Panc1 (cell line): ENCODE results near the gene ADCY1. TPM values are rescaled to one million over a fixed set of nuclear protein-coding genes. Genes with fewer than 3 reads are reported as not detected.

Experiments
- ATAC-seq: fragments of 200-7000 bp; cut with Tn5 transposase; 2 replicates; pipeline ENCODE4 v1.9.1; 2020; ENCODE audit warnings: mild to moderate bottlenecking, moderate library complexity
- BruUV-seq: library from RNA; stranded (reverse); fragments of 400-500 nt; replicated peaks from 2 replicates; lab custom pipeline; 2021; lab: Mats Ljungman, UMichigan
- CTCF ChIA-PET: fragments of 300-600 bp; sonication (Branson Sonifier 250); formaldehyde crosslinking; loops from one replicate; lab custom pipeline; 2022; ENCODE audit warnings: antibody characterized with exemption; lab: Charles Lee
- POLR2A ChIA-PET: fragments of 300-600 bp; sonication (Branson Sonifier 250); formaldehyde crosslinking; loops from one replicate; lab custom pipeline; 2022; ENCODE audit warnings: antibody characterized with exemption; lab: Charles Lee
- DNase-seq: peaks from one replicate; pipeline ENCODE4 v3.0.0-alpha.2; 2010; ENCODE audit warnings: low read depth, low spot score
- H3K27ac ChIP-seq: 2 replicates; pipeline ENCODE4 v1.5.1; 2011; ENCODE audit warnings: mild to moderate bottlenecking, low read length, inconsistent platforms
- H3K27me3 ChIP-seq: fragments of 200-500 bp; sonication (Bioruptor generic); 2 replicates; pipeline ENCODE4 v1.6.0; 2014; ENCODE audit warnings: low read length, inconsistent platforms; ENCODE audit not compliant: control insufficient read depth, insufficient read depth
- H3K36me3 ChIP-seq: fragments of 200-500 bp; sonication (Bioruptor generic); 2 replicates; pipeline ENCODE4 v1.5.1; 2014; ENCODE audit warnings: inconsistent platforms, mild to moderate bottlenecking, low read length, moderate library complexity; ENCODE audit not compliant: control insufficient read depth, insufficient read depth
- H3K4me1 ChIP-seq: 2 replicates; pipeline ENCODE4 v1.5.1; 2011; ENCODE audit warnings: inconsistent platforms, mild to moderate bottlenecking, low read length, moderate library complexity; ENCODE audit not compliant: control insufficient read depth, insufficient read depth
- H3K4me3 ChIP-seq, 2 experiments: 2 replicates each; pipeline ENCODE4 v1.5.1; 2011 to 2012; ENCODE audit warnings: low read depth in 2 of 2, low read length in 2 of 2, mild to moderate bottlenecking in 2 of 2, inconsistent platforms in 1 of 2, moderate library complexity in 1 of 2
- H3K9me3 ChIP-seq: fragments of 200-500 bp; sonication (Bioruptor generic); 2 replicates; pipeline ENCODE4 v1.5.1; 2014; ENCODE audit warnings: low read depth, mild to moderate bottlenecking, inconsistent platforms, low read length, moderate library complexity; ENCODE audit not compliant: control insufficient read depth, insufficient read depth
- CTCF ChIP-seq: fragments of 450-650 bp; IDR thresholded peaks from 2 replicates; pipeline ENCODE4 v1.5.1; 2017; ENCODE audit warnings: mild to moderate bottlenecking
- POLR2AphosphoS5 ChIP-seq: IDR thresholded peaks from 2 replicates; pipeline ENCODE4 v1.6.1; 2012; ENCODE audit warnings: mild to moderate bottlenecking, low read depth, low read length, moderate library complexity
- REST ChIP-seq, 2 experiments: IDR thresholded peaks; 2 replicates each; pipeline ENCODE4 v1.6.1; 2011 to 2012; ENCODE audit warnings: low read depth in 2 of 2, control low read depth in 1 of 2, low read length in 1 of 2, mild to moderate bottlenecking in 1 of 2, moderate library complexity in 1 of 2; ENCODE audit not compliant: insufficient read depth in 1 of 2
- SIN3A ChIP-seq: IDR thresholded peaks from 2 replicates; pipeline ENCODE4 v1.6.1; 2012; ENCODE audit warnings: low read depth, mild to moderate bottlenecking, low read length, moderate library complexity, borderline replicate concordance; ENCODE audit not compliant: insufficient read depth
- TCF7L2 ChIP-seq: IDR thresholded peaks from 2 replicates; pipeline ENCODE4 v1.6.1; 2011; ENCODE audit warnings: mild to moderate bottlenecking, low read depth, low read length, inconsistent platforms
- in situ Hi-C: cut with HindIII; loops from 2 replicates; pipeline ENCODE4 v1.10.0; 2016; ENCODE audit warnings: low sequenced_read_pairs, low pct_unique_long_range_greater_than_20kb
- intact Hi-C: fragments of 100-400 bp; cut with micrococcal nuclease; formaldehyde crosslinking; loops from one replicate; pipeline ENCODE4 v1.10.0; 2022; ENCODE audit not compliant: unreplicated experiment
- total RNA-seq: library from RNA; stranded (reverse); gene quantifications from one replicate; pipeline ENCODE4 v1.2.1, GENCODE V29; 2021; ENCODE audit not compliant: unreplicated experiment

The ADCY1 gene
- total RNA-seq, 1 experiment from 2014 or later: 2.1 TPM

DNA sequence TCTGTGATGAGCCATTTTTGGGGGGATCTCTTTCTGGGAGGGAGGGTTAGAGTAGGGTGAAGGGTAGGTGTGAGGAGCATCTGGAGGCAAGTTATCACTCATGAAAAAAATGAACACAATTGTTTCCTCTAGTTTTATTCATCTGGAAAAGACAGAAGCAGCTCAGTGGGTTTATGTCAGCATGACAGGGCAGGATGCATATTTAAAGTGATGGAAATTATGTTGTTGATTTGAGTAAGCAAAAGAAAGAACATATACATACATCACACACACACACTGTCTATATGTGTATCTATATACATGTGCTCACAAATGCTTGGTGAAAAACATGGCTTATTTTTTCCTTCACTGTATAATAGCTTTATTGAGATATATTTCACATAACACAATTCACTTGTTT is 114.2 kb downstream of the ADCY1 start:
- H3K27ac ChIP-seq: no peak overlapping the region
- in situ Hi-C loops (no loop called here), intact Hi-C loops (no loop called here)
- no peaks in the 10 kb centered on the region for H3K36me3 ChIP-seq
- peaks cover 5% of the 10 kb centered on the region for H3K27me3 ChIP-seq
- TF ChIP-seq POLR2AphosphoS5: no peak
- TF ChIP-seq TCF7L2: no peak
- no peak for TF ChIP-seq CTCF
- no peak for TF ChIP-seq SIN3A
- TF ChIP-seq REST (IDR thresholded peaks at IDR 0.05; ENCODE audit: insufficient read depth in 1 of 2, low read depth in 2 of 2, low read length in 1 of 2): no peak
- ATAC-seq (no peak), DNase-seq (no peak)
- CTCF ChIA-PET: no interaction called here
- no peak overlapping the region for H3K4me3 ChIP-seq
- POLR2A ChIA-PET: no interaction called here
- H3K4me1 ChIP-seq: no peaks in the 10 kb centered on the region
- no peaks in the 10 kb centered on the region for H3K9me3 ChIP-seq
- no TSS peak for BruUV-seq

- TF ChIP-seq POLR2AphosphoS5: no peak
- TF ChIP-seq REST (IDR thresholded peaks at IDR 0.05; ENCODE audit: insufficient read depth in 1 of 2, low read depth in 2 of 2, low read length in 1 of 2): no peak
- no peak for TF ChIP-seq CTCF
- TF ChIP-seq SIN3A: no peak
- no peak for TF ChIP-seq TCF7L2
- CTCF ChIA-PET: no interaction called here
- Histone ChIP-seq H3K27ac (no peak overlapping the region), H3K27me3 (peaks cover 5% of the 10 kb centered on the region), H3K9me3 (no peaks in the 10 kb centered on the region), H3K36me3 (no peaks in the 10 kb centered on the region), H3K4me3 (no peak overlapping the region), H3K4me1 (no peaks in the 10 kb centered on the region)
- in situ Hi-C loops (no loop called here), intact Hi-C loops (no loop called here)
- DNase-seq: no peak
- no TSS peak for BruUV-seq
- ATAC-seq: no peak; the same call in 1 of the 2 replicates
- POLR2A ChIA-PET: no interaction called here
Observed at GRCh38 chr7:45689011-45689796, 115.0 kb downstream of the ADCY1 start.
